GM18505 (cell line): ENCODE data around the gene ZNF581.

ENCODE experiments used
- ATAC-seq: cut with Tn5 transposase; IDR thresholded peaks from one replicate; pipeline ENCODE4 v1.9.1; 2021; ENCODE audit not compliant: unreplicated experiment
- POLR2A ChIP-seq: IDR thresholded peaks from 4 replicates; pipeline ENCODE4 v1.6.1; 2011; ENCODE audit warnings: borderline replicate concordance; ENCODE audit not compliant: insufficient read depth, insufficient read length; ENCODE audit errors: extremely low read depth

The ZNF581 gene

GRCh38 chr19:55674459-55674840 is 31.0 kb downstream of the ZNF581 start:
- TF ChIP-seq POLR2A: no peak
- ATAC-seq: no peak

- peak; percentile 53 for TF ChIP-seq POLR2A
- ATAC-seq: peak; percentile 61
Measured at GRCh38 chr19:55674841-55675660, 31.6 kb downstream of the ZNF581 start, which contains the start of gene EPN1. TSS of gene EPN1 (plus strand) at chr19:55675226. CDS start at chr19:55678628, 3,402 bp downstream.

GRCh38 chr19:55675661-55676354 is 32.4 kb downstream of the ZNF581 start:
- TF ChIP-seq POLR2A: no peak
- ATAC-seq: no peak

- ATAC-seq: no peak
- TF ChIP-seq POLR2A: no peak
Measured at GRCh38 chr19:55676383-55676782, 32.9 kb downstream of the ZNF581 start.

GRCh38 chr19:55676889-55677505 is 33.5 kb downstream of the ZNF581 start:
- no peak for TF ChIP-seq POLR2A
- no peak for ATAC-seq

- ATAC-seq: no peak
- no peak for TF ChIP-seq POLR2A
Measured at GRCh38 chr19:55677572-55678028, 34.2 kb downstream of the ZNF581 start.

- peak; percentile 57 for ATAC-seq
- peak; percentile 74 for TF ChIP-seq POLR2A
Measured at GRCh38 chr19:55678121-55678671, 34.7 kb downstream of the ZNF581 start.

- no peak for TF ChIP-seq POLR2A
- ATAC-seq: no peak
Measured at GRCh38 chr19:55679343-55680257, 36.2 kb downstream of the ZNF581 start.

GRCh38 chr19:55680339-55681130 is 37.1 kb downstream of the ZNF581 start:
- TF ChIP-seq POLR2A: no peak
- ATAC-seq: no peak

GRCh38 chr19:55681131-55682092 is 38.0 kb downstream of the ZNF581 start:
- no peak for TF ChIP-seq POLR2A
- no peak for ATAC-seq

- TF ChIP-seq POLR2A: no peak
- ATAC-seq: no peak
Measured at GRCh38 chr19:55683449-55684261, 40.2 kb downstream of the ZNF581 start.
